Astrocyte (in vitro differentiated cells and primary cell): ENCODE measurements around the gene GAS2L1.

Experiments
- EZH2 ChIP-seq: IDR thresholded peaks from 2 replicates; pipeline ENCODE4 v1.6.1; 2012; ENCODE audit warnings: mild to moderate bottlenecking, low read length, inconsistent platforms; ENCODE audit not compliant: insufficient read depth
- TF ChIP-seq, protein P1 (sequence below): IDR thresholded peaks from 2 replicates; pipeline ENCODE4 v1.5.1; 2011; ENCODE audit warnings: low read depth, mild to moderate bottlenecking, inconsistent platforms, low read length, moderate library complexity; ENCODE audit not compliant: insufficient read depth

DNA sequence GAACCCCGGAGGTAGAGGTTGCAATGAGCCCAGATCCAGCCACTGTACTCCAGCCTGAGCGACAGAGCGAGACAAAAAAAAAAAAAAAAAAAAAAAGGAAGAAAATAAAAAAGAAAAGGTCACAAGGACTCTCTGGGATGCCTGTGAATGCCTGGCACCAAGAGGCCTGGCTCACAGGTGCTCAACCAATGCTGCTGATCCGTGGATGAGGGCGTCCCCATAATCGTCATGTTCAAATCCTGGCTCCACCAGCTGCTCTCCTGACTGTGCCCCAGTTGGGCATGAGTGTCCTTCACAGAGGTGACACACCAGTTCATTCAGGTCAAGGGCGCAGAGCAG is 645 bp upstream of the GAS2L1 start:
- TF ChIP-seq, protein P1, sequence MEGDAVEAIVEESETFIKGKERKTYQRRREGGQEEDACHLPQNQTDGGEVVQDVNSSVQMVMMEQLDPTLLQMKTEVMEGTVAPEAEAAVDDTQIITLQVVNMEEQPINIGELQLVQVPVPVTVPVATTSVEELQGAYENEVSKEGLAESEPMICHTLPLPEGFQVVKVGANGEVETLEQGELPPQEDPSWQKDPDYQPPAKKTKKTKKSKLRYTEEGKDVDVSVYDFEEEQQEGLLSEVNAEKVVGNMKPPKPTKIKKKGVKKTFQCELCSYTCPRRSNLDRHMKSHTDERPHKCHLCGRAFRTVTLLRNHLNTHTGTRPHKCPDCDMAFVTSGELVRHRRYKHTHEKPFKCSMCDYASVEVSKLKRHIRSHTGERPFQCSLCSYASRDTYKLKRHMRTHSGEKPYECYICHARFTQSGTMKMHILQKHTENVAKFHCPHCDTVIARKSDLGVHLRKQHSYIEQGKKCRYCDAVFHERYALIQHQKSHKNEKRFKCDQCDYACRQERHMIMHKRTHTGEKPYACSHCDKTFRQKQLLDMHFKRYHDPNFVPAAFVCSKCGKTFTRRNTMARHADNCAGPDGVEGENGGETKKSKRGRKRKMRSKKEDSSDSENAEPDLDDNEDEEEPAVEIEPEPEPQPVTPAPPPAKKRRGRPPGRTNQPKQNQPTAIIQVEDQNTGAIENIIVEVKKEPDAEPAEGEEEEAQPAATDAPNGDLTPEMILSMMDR, result no peak
- no peak for TF ChIP-seq EZH2
